Sigmoid colon (tissue), 7 donors: ENCODE measurements around the gene TTLL4. TPM values are rescaled to one million over a fixed set of nuclear protein-coding genes. Genes with fewer than 3 reads are reported as not detected.

Experiments used
- DNase-seq: peaks from one replicate; pipeline ENCODE4 v3.0.0-alpha.2; 2019
- H3K27ac ChIP-seq, 4 donors: fragments of 200-600 bp; sonication (generic); one replicate each; pipeline ENCODE4 v1.5.1; 2016 to 2019; ENCODE audit warnings: mild to moderate bottlenecking in 1 of 4
- H3K27me3 ChIP-seq, 3 donors: fragments of 200-600 bp; sonication (generic); one replicate each; pipeline ENCODE4 v1.5.1; 2019; ENCODE audit warnings: mild to moderate bottlenecking in 1 of 3
- H3K36me3 ChIP-seq, 4 donors: fragments of 200-600 bp; sonication (generic); one replicate each; pipeline ENCODE4 v1.5.1; 2016 to 2019
- H3K4me1 ChIP-seq, 4 donors: fragments of 200-600 bp; sonication (generic); one replicate each; pipeline ENCODE4 v1.5.1; 2017 to 2019
- H3K4me3 ChIP-seq, 4 donors: fragments of 200-600 bp; sonication (generic); one replicate each; pipeline ENCODE4 v1.5.1; 2017 to 2019; ENCODE audit warnings: mild to moderate bottlenecking in 2 of 4, moderate library complexity in 1 of 4
- H3K9me3 ChIP-seq, 4 donors: fragments of 200-600 bp in 3 of 4; sonication (generic) in 3 of 4; one replicate each; pipeline versions ENCODE4 v1.5.1 to v1.6.1; 2013 to 2019
- CTCF ChIP-seq, 4 experiments: fragments of 450-650 bp in 3 of 4; fragments of 200-600 bp in 1 of 4; IDR thresholded peaks; one replicate each; pipeline ENCODE4 v1.5.1; 2016 to 2019; ENCODE audit warnings: antibody characterized with exemption in 4 of 4, mild to moderate bottlenecking in 3 of 4, moderate library complexity in 2 of 4
- EP300 ChIP-seq, 4 donors: sonication (generic); formaldehyde crosslinking; IDR thresholded peaks; one replicate each; pipeline ENCODE4 v1.6.1; 2017; ENCODE audit warnings: antibody characterized with exemption in 4 of 4
- POLR2A ChIP-seq, 2 donors: fragments of 450-650 bp; IDR thresholded peaks; one replicate each; pipeline ENCODE4 v1.6.1; 2016; ENCODE audit warnings: antibody characterized with exemption in 2 of 2, mild to moderate bottlenecking in 2 of 2, moderate library complexity in 2 of 2
- POLR2AphosphoS5 ChIP-seq, 4 donors: sonication (generic); formaldehyde crosslinking; IDR thresholded peaks; one replicate each; pipeline ENCODE4 v1.6.1; 2017; ENCODE audit warnings: antibody characterized with exemption in 4 of 4
- WGBS, 2 donors: extraction: QIAGEN DNeasy Blood & Tissue Kit; methylation state at CpG; one replicate each; pipeline ENCODE4 v1.1.7; 2013; 5-methylcytosine and 5-hydroxymethylcytosine counted together
- intact Hi-C: fragments of 100-400 bp; cut with DNase I; formaldehyde crosslinking; loops from one replicate; pipeline ENCODE4 v1.15.1; 2023
- polyA plus RNA-seq, 3 donors: library from polyadenylated mRNA; stranded (reverse); fragments of 200-250 nt; gene quantifications; one replicate each; pipeline ENCODE4 v1.2.3, GENCODE V29; 2013
- total RNA-seq, 4 donors: library from RNA; depleted of rRNA; stranded (reverse); fragments of >200 nt; gene quantifications; one replicate each; pipeline ENCODE4 v1.1.0, GENCODE V29; 2016
- donor health status: healthy with polysubstance abuse.
- donor health status: Bipolar disorder and iron deficiency.
- donor health status: healthy.

The TTLL4 gene
- total and polyA plus RNA-seq, 7 donors: 6.0 to 16.0 (median 11.8) TPM

DNA sequence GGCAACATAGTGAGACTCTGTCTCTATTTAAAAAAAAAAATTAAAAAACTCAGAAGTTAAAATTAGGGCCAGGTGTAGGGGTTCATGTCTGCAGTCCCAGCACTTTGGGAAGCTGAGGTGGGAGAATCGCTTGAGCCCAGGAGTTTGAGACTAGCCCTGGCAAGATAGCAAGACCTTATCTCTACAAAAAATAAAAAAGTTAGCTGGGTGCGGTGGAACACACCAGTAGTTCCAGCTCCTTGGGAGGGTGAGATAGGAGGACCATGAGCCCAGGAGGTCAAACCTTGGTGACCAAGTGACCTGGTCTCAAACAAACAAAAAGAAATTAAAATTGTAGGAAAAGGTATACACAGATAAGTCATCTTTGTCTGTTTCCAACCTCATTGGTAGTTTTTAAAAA, 11.3 kb downstream of the TTLL4 start:
- no peak for DNase-seq
- Histone ChIP-seq H3K27ac (no peak overlapping the region), H3K4me1 (peaks cover 0 to 11% (median 2%) of the 10 kb centered on the region in 4 donors), H3K36me3 (no peaks in the 10 kb centered on the region), H3K27me3 (no peaks in the 10 kb centered on the region), H3K9me3 (peaks cover 0 to 4% (median 2%) of the 10 kb centered on the region in 4 donors), H3K4me3 (no peak overlapping the region)
- TF ChIP-seq POLR2AphosphoS5 (IDR thresholded peaks at IDR 0.05): no peak
- TF ChIP-seq CTCF (IDR thresholded peaks at IDR 0.05): no peak
- TF ChIP-seq EP300 (IDR thresholded peaks at IDR 0.05): no peak
- no peak for TF ChIP-seq POLR2A (IDR thresholded peaks at IDR 0.05)
- intact Hi-C loops: no loop called here
- WGBS, 2 donors: 86 to 89% methylated on average over 2 of the region's 2 CpGs

- Histone ChIP-seq H3K4me3 (no peak overlapping the region), H3K27me3 (no peaks in the 10 kb centered on the region), H3K27ac (no peak overlapping the region), H3K9me3 (peaks cover 0 to 4% (median 2%) of the 10 kb centered on the region in 4 donors), H3K36me3 (no peaks in the 10 kb centered on the region), H3K4me1 (peaks cover 0 to 6% (median 0%) of the 10 kb centered on the region in 4 donors)
- no peak for DNase-seq
- TF ChIP-seq EP300 (IDR thresholded peaks at IDR 0.05) (no peak), POLR2A (IDR thresholded peaks at IDR 0.05) (no peak)
- WGBS, 2 donors: 31 to 75% methylated on average over 1 of the region's 1 CpG
- intact Hi-C loops: no loop called here
Observed at GRCh38 chr2:218722419-218722818, 11.8 kb downstream of the TTLL4 start.

DNA sequence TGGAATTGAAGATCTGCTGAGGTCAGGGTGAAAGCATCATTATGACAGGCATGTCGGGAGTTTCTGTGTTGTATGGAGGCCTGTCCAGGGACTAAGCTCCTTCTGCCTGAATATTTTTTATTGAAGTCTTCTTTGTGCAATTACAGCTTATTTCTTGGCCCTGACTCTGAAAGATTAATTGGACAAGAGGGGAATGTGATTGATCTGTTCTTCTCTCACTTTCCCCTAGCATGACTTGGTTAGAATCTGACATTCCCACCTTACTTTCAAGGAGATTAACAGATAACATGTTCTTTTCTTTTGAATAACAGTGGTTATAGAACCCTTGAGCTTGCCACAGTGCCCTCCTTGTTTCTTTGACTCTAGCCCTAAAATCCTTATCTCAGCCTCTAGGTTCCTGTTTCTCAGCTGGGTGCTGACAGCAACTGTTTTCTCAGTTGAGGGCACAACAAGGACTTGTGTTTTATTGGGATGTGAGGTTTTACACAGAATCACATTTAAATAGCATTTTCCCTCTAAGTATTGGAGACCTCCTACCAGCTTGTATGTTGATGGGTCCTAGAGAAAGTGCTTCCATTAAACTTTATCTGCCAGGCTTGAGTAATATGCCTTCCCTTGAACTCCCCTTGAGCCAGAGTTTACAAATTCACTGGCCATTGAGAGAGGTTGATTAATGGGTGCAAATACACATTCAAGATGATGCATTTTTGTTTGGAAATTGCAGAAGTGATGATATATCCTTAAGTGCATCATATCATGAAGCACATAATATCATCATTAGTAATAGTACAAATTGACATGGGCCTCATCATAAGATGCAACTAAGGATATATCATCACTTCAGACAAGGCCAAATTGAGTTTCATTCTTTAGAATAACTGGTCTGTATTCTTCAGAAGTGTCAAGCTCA, 12.5 kb downstream of the TTLL4 start:
- no peak overlapping the region for H3K4me3 ChIP-seq
- intact Hi-C loops: no loop called here
- H3K4me1 ChIP-seq: peaks cover 0 to 6% (median 0%) of the 10 kb centered on the region in 4 donors
- H3K27me3 ChIP-seq: no peaks in the 10 kb centered on the region
- peaks cover 0 to 4% (median 2%) of the 10 kb centered on the region in 4 donors for H3K9me3 ChIP-seq
- no peaks in the 10 kb centered on the region for H3K36me3 ChIP-seq
- WGBS, 2 donors: 74 to 77% methylated on average over 1 of the region's 1 CpG
- no peak overlapping the region for H3K27ac ChIP-seq
- no peak for DNase-seq
- no peak for TF ChIP-seq EP300 (IDR thresholded peaks at IDR 0.05)
- no peak for TF ChIP-seq POLR2A (IDR thresholded peaks at IDR 0.05)
- TF ChIP-seq CTCF (IDR thresholded peaks at IDR 0.05): no peak
- TF ChIP-seq POLR2AphosphoS5 (IDR thresholded peaks at IDR 0.05): no peak

GRCh38 chr2:218726004-218726574, 15.5 kb downstream of the TTLL4 start:
- Histone ChIP-seq H3K36me3 (no peaks in the 10 kb centered on the region), H3K27me3 (no peaks in the 10 kb centered on the region), H3K9me3 (peaks cover 0 to 4% (median 2%) of the 10 kb centered on the region in 4 donors), H3K4me3 (no peak overlapping the region), H3K4me1 (peaks cover 0 to 8% (median 0%) of the 10 kb centered on the region in 4 donors), H3K27ac (no peak overlapping the region)
- 98% methylated on average over 6 of the region's 6 CpGs for WGBS, 2 donors
- TF ChIP-seq POLR2A (IDR thresholded peaks at IDR 0.05): no peak
- TF ChIP-seq CTCF (IDR thresholded peaks at IDR 0.05): no peak
- no peak for TF ChIP-seq EP300 (IDR thresholded peaks at IDR 0.05)
- TF ChIP-seq POLR2AphosphoS5 (IDR thresholded peaks at IDR 0.05): no peak
- intact Hi-C loops: loop anchor here (5.0 kb wide), 1 partner anchor 121 kb away; no protein-coding TSS in a partner anchor
- DNase-seq: no peak
